Ureter (tissue), 1 donor: ENCODE measurements around the gene NEXN. TPM values are rescaled to one million over a fixed set of nuclear protein-coding genes. Genes with fewer than 3 reads are reported as not detected.

Experiments used
- total RNA-seq: library from RNA; stranded (reverse); gene quantifications from one replicate; pipeline ENCODE4 v1.2.4, GENCODE V29; 2023
- donor health status: DM: yes; HTN: yes; CAD: no.

Gene NEXN
- total RNA-seq, 1 donor from 2014 or later = 22.9 TPM

Other genes with a start within 250 kb of the NEXN start
- gene ZZZ3, start 206.0 kb upstream of the NEXN start, total RNA-seq = 77.2 TPM
- 63.7 TPM for gene USP33, start 128.8 kb upstream of the NEXN start, total RNA-seq
- gene MIGA1, start 109.0 kb upstream of the NEXN start, total RNA-seq = 19.4 TPM
- gene FUBP1, start 90.4 kb downstream of the NEXN start, total RNA-seq = 223 TPM
- gene DNAJB4, start 116.3 kb downstream of the NEXN start, total RNA-seq = 31.4 TPM
- 3.1 TPM for gene GIPC2, start 157.3 kb downstream of the NEXN start, total RNA-seq